ENCODE results near the gene DDX49. TPM values are rescaled to one million over a fixed set of nuclear protein-coding genes. Genes with fewer than 3 reads are reported as not detected.

The DDX49 gene
- total RNA-seq, 1 experiment from 2014 or later = 47.2 TPM

Other genes starting within 250 kb of the DDX49 start
- gene CRTC1, start 236.0 kb upstream of the DDX49 start, total RNA-seq (2014; rRNA removed; shearing (Covaris generic)) = 0.95 and 1.2 TPM in 2 replicates
- not detected in 2 replicates for gene COMP, start 128.4 kb upstream of the DDX49 start, total RNA-seq (2014; rRNA removed; shearing (Covaris generic))
- gene UPF1, start 87.8 kb upstream of the DDX49 start, total RNA-seq (2014; rRNA removed; shearing (Covaris generic)) = 22.4 and 25.7 TPM in 2 replicates
- 10.5 and 12.0 TPM in 2 replicates for gene CERS1, start 23.6 kb upstream of the DDX49 start, total RNA-seq (2014; rRNA removed; shearing (Covaris generic))
- gene COPE, start 328 bp upstream of the DDX49 start, total RNA-seq (2014; rRNA removed; shearing (Covaris generic)) = 228 and 253 TPM in 2 replicates
- 21.0 and 30.2 TPM in 2 replicates for gene HOMER3, start 21.5 kb downstream of the DDX49 start, total RNA-seq (2014; rRNA removed; shearing (Covaris generic))
- 26.5 and 26.6 TPM in 2 replicates for gene SUGP2, start 113.8 kb downstream of the DDX49 start, total RNA-seq (2014; rRNA removed; shearing (Covaris generic))
- gene ARMC6, start 113.9 kb downstream of the DDX49 start, total RNA-seq (2014; rRNA removed; shearing (Covaris generic)) = 30.6 and 33.5 TPM in 2 replicates
- gene SLC25A42, start 144.3 kb downstream of the DDX49 start, total RNA-seq (2014; rRNA removed; shearing (Covaris generic)) = 0.90 and 2.4 TPM in 2 replicates
- gene TMEM161A, start 218.8 kb downstream of the DDX49 start, total RNA-seq (2014; rRNA removed; shearing (Covaris generic)) = 31.4 and 34.4 TPM in 2 replicates

Measured in SK-MEL-5 (cell line).